ENCODE data around the gene RAB36. TPM values are rescaled to one million over a fixed set of nuclear protein-coding genes. Genes with fewer than 3 reads are reported as not detected.

The RAB36 gene
- polyA plus RNA-seq, 1 of the 3 experiments (the other 2 are of a cell fraction): 6.6 TPM

GRCh38 chr22:23179381-23180299, 34.4 kb downstream of the RAB36 start:
- Histone ChIP-seq H3K79me2 (ENCODE audit: insufficient read depth) (peaks cover 35% of the 10 kb centered on the region), H3K4me3 (ENCODE audit: low read depth in 2 of 2, low read length in 1 of 2) (peak overlapping the region; percentile 54 to 83), H3K27me3 (ENCODE audit: insufficient read depth) (no peaks in the 10 kb centered on the region), H3K27ac (ENCODE audit: low read depth in 2 of 2, low read length in 1 of 2) (peak overlapping the region in 1 of 2 experiments; percentile 67; a peak in 1 of 4 replicates), H3K4me2 (peak overlapping the region; percentile 69), H4K20me1 (ENCODE audit: insufficient read depth) (peaks cover 33% of the 10 kb centered on the region), H2AFZ (ENCODE audit: low read depth) (peak overlapping the region; percentile 83), H3K9me3 (no peaks in the 10 kb centered on the region), H3F3A (replicated peaks; ENCODE audit: insufficient read depth) (no peaks in the 10 kb centered on the region), H3K36me3 (replicated peaks in 1 of 2; ENCODE audit: control insufficient read depth in 1 of 2, insufficient read depth in 2 of 2, low read length in 1 of 2) (peaks cover 0 to 2% of the 10 kb centered on the region in 2 experiments), H3K4me1 (ENCODE audit: control insufficient read depth in 1 of 2, insufficient read depth in 2 of 2, low read depth in 1 of 2, low read length in 1 of 2) (peaks cover 13 to 47% of the 10 kb centered on the region in 2 experiments), H3K9ac (peak overlapping the region; percentile 29; the same call in 1 of the 2 replicates), H3K9me2 (no peaks in the 10 kb centered on the region)
- no peak for DNase-seq
- TF ChIP-seq RXRA (IDR thresholded peaks at IDR 0.05; ENCODE audit: borderline replicate concordance, low read depth): no peak
- no peak for TF ChIP-seq JUND (IDR thresholded peaks at IDR 0.05)
- no peak for TF ChIP-seq NFIC (IDR thresholded peaks at IDR 0.05; ENCODE audit: borderline replicate concordance)
- POLR2A ChIA-PET: interaction anchor here (1.1 kb wide), 1 partner anchor 102 kb away, joined by 5 read pairs; no protein-coding TSS in a partner anchor
- WGBS (ENCODE audit: low lambda C conversion rate): 84% methylated on average over 5 of the region's 25 CpGs
- CTCF ChIA-PET: interaction anchor here (0.9 to 21.1 kb wide), 13 partner anchors 12 to 223 kb away, joined by 3 to 587 read pairs (median 3); no protein-coding TSS in a partner anchor

DNA sequence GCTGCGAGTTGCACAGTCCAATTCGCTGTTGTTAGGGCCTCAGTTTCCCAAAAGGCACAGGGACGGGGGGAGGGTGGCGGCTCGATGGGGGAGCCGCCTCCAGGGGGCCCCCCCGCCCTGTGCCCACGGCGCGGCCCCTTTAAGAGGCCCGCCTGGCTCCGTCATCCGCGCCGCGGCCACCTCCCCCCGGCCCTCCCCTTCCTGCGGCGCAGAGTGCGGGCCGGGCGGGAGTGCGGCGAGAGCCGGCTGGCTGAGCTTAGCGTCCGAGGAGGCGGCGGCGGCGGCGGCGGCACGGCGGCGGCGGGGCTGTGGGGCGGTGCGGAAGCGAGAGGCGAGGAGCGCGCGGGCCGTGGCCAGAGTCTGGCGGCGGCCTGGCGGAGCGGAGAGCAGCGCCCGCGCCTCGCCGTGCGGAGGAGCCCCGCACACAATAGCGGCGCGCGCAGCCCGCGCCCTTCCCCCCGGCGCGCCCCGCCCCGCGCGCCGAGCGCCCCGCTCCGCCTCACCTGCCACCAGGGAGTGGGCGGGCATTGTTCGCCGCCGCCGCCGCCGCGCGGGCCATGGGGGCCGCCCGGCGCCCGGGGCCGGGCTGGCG, 35.1 kb downstream of the RAB36 start, which contains the start of gene BCR:
Gene BCR, plus strand, starts transcription at position 209 of the 592 bp plus-strand sequence. CDS start 452 bp downstream, outside the sequence.
- peak within 1 kb of the TSS in 1 of 2 experiments; percentile 83; a peak in 1 of 4 replicates for H3K27ac ChIP-seq (ENCODE audit: low read depth in 2 of 2, low read length in 1 of 2)
- H3K36me3 ChIP-seq (replicated peaks in 1 of 2; ENCODE audit: control insufficient read depth in 1 of 2, insufficient read depth in 2 of 2, low read length in 1 of 2): peaks cover 0 to 2% of the 10 kb centered on the region in 2 experiments
- no CpG with 5 or more reads among the region's 88 CpGs for WGBS (ENCODE audit: low lambda C conversion rate)
- peak; percentile 95 for DNase-seq
- H3K9me3 ChIP-seq: no peaks in the 10 kb centered on the region
- H3K79me2 ChIP-seq (ENCODE audit: insufficient read depth): peaks cover 43% of the 10 kb centered on the region
- peak within 1 kb of the TSS; percentile 73 for H3K4me2 ChIP-seq
- TF ChIP-seq RFX5 (IDR thresholded peaks at IDR 0.05; ENCODE audit: low read length): no peak
- peak; percentile 17; the same call in 1 of the 2 replicates for TF ChIP-seq POLR2AphosphoS5 (IDR thresholded peaks at IDR 0.05; ENCODE audit: low read depth, low read length)
- TF ChIP-seq CHD2 (IDR thresholded peaks at IDR 0.05; ENCODE audit: low read length, partially characterized antibody): no peak
- peak; percentile 53 for TF ChIP-seq GABPA (IDR thresholded peaks at IDR 0.05; ENCODE audit: low read depth)
- no peak for TF ChIP-seq TEAD4 (IDR thresholded peaks at IDR 0.05; ENCODE audit: borderline replicate concordance, insufficient read depth)
- no peak for TF ChIP-seq FOXJ3 (CRISPR knock-in tag; IDR thresholded peaks at IDR 0.05)
- TF ChIP-seq MEF2A (IDR thresholded peaks at IDR 0.05; ENCODE audit: borderline replicate concordance, low read depth): no peak
- TF ChIP-seq MXI1 (IDR thresholded peaks at IDR 0.05; ENCODE audit: low read depth, low read length): no peak
- no peak for TF ChIP-seq MAX (IDR thresholded peaks at IDR 0.05; ENCODE audit: low read depth)
- no peak for TF ChIP-seq RCOR1 (IDR thresholded peaks at IDR 0.05; ENCODE audit: low read length)
- TF ChIP-seq, protein P1, sequence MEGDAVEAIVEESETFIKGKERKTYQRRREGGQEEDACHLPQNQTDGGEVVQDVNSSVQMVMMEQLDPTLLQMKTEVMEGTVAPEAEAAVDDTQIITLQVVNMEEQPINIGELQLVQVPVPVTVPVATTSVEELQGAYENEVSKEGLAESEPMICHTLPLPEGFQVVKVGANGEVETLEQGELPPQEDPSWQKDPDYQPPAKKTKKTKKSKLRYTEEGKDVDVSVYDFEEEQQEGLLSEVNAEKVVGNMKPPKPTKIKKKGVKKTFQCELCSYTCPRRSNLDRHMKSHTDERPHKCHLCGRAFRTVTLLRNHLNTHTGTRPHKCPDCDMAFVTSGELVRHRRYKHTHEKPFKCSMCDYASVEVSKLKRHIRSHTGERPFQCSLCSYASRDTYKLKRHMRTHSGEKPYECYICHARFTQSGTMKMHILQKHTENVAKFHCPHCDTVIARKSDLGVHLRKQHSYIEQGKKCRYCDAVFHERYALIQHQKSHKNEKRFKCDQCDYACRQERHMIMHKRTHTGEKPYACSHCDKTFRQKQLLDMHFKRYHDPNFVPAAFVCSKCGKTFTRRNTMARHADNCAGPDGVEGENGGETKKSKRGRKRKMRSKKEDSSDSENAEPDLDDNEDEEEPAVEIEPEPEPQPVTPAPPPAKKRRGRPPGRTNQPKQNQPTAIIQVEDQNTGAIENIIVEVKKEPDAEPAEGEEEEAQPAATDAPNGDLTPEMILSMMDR (IDR thresholded peaks at IDR 0.05): no peak; the same call in 1 of the 2 replicates
- TF ChIP-seq RAD21 (IDR thresholded peaks at IDR 0.05; ENCODE audit: low read length): no peak
- TF ChIP-seq SMC3 (IDR thresholded peaks at IDR 0.05; ENCODE audit: low read depth, low read length): no peak
- no peak for TF ChIP-seq ELF1 (IDR thresholded peaks at IDR 0.05)
- 0 out of 2 replicates have a peak, but pooled peaks have one; percentile 18 for TF ChIP-seq TAF1 (IDR thresholded peaks at IDR 0.05; ENCODE audit: borderline replicate concordance, low read depth, low read length)
- TF ChIP-seq FOSL2 (IDR thresholded peaks at IDR 0.05; ENCODE audit: borderline replicate concordance, low read depth): no peak
- TF ChIP-seq FOXM1 (IDR thresholded peaks at IDR 0.05; ENCODE audit: low read depth): no peak
- TF ChIP-seq SIN3A (IDR thresholded peaks at IDR 0.05; ENCODE audit: borderline replicate concordance, low read depth, low read length): no peak
- peak; percentile 18; the same call in 1 of the 2 replicates for TF ChIP-seq NRF1 (IDR thresholded peaks at IDR 0.05; ENCODE audit: low read depth, low read length)
- peaks cover 39% of the 10 kb centered on the region for H4K20me1 ChIP-seq (ENCODE audit: insufficient read depth)
- H3K9me2 ChIP-seq: no peaks in the 10 kb centered on the region
- CTCF ChIA-PET: interaction anchor here (0.9 to 21.1 kb wide), 13 partner anchors 13 to 223 kb away, joined by 3 to 587 read pairs (median 3); no protein-coding TSS in a partner anchor
- POLR2A ChIA-PET: interaction anchor here (1.1 to 1.2 kb wide), 2 partner anchors 101 to 109 kb away, joined by 3 to 5 read pairs; no protein-coding TSS in a partner anchor
- no peaks in the 10 kb centered on the region for H3F3A ChIP-seq (replicated peaks; ENCODE audit: insufficient read depth)
- H3K27me3 ChIP-seq (ENCODE audit: insufficient read depth): no peaks in the 10 kb centered on the region
- peaks cover 13 to 52% of the 10 kb centered on the region in 2 experiments for H3K4me1 ChIP-seq (ENCODE audit: control insufficient read depth in 1 of 2, insufficient read depth in 2 of 2, low read depth in 1 of 2, low read length in 1 of 2)
- peak within 1 kb of the TSS; percentile 83 for H2AFZ ChIP-seq (ENCODE audit: low read depth)
- peak within 1 kb of the TSS; percentile 54 to 83 for H3K4me3 ChIP-seq (ENCODE audit: low read depth in 2 of 2, low read length in 1 of 2)
- H3K9ac ChIP-seq: peak within 1 kb of the TSS; percentile 29; the same call in 1 of the 2 replicates

All from SK-N-SH (cell line).